NCI-H1092 treated with DMSO at 0.1 percent for 48 hours (cell line): ENCODE data around the gene TSC1.

Experiments
- DNase-seq: peaks from one replicate; lab custom pipeline; 2025; lab: John Stamatoyannopoulos, UW

The TSC1 gene

DNA sequence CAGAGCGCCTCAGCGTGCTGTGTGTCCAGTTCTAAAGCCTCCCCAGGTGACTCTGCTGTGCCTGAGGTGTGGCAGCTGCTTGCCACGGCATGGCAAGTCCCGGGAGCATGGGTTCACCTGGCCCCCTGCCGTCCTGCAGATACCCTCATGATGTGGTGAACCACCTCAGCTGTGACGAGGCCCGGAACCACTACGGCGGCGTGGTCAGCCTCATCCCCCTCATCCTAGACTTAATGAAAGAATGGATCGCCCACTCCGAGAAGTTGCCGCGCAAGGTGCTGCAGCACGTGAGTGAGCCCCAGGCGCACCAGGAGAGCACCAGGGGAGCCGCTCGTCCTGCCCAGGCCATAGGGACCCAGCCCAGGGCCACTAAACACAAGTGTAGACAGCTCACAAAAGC, 56.3 kb downstream of the TSC1 start:
- no peak for DNase-seq

DNA sequence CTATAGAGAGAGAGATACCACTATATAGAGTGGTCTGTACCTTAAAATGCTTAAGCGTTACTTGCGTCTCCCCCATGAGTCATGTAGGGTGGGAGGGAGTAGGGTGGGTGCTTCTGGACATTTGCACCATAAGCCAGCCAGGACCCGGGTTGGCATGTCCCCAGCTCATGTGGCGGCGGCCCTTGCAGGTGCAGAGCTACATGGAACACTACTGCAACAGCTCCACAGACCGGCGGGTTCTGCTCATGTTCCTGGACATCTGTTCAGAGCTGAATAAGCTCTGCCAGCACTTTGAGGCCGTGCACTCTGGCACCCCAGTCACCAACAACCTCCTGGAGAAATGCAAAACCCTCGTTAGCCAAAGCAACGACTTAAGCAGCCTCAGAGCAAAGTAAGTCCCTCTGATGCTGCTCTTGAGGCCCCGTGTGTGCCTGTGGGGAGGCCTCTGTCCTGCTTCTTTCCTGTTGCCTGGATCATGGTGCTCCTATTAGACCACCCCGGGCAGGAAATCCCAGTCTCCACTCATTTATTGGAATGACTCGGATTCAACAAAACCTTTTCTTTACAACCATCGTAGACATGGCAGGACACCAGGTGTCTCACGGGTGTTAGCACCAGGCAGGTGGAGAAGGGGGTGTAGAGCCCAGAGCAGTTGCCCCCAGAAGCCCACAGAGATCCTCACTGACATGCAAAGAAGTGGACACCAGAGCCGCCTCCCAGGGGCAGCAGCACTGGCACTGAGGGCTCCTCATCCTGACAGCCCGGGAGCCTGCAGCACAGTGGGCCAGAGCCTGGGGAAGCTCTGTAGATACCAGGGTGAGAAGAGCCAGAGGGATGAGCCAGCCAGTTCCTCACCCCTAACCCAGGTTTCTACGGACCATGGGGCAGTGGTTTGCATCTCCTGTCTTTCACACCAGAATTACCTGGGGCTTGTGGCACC, 57.0 kb downstream of the TSC1 start:
- DNase-seq: no peak

DNA sequence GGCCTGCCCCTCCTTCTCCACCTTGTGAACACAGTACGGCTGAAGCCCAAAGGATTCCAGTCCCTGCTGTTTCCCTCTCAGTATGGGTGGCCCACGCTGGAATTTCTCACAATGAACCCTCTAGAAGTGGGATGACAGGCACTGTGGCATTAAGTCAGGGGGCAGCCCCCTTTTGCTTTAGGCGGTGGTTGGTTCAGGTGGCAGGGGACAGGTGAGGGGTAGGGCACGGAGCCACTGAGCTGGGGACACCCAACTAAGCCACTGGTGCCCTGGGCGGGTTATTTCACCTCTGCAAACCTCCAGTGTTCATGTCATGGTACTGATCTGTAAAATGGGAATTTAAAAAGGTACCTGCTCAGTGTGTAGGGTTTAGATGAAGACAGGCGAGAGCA, 58.1 kb downstream of the TSC1 start:
- no peak for DNase-seq

DNA sequence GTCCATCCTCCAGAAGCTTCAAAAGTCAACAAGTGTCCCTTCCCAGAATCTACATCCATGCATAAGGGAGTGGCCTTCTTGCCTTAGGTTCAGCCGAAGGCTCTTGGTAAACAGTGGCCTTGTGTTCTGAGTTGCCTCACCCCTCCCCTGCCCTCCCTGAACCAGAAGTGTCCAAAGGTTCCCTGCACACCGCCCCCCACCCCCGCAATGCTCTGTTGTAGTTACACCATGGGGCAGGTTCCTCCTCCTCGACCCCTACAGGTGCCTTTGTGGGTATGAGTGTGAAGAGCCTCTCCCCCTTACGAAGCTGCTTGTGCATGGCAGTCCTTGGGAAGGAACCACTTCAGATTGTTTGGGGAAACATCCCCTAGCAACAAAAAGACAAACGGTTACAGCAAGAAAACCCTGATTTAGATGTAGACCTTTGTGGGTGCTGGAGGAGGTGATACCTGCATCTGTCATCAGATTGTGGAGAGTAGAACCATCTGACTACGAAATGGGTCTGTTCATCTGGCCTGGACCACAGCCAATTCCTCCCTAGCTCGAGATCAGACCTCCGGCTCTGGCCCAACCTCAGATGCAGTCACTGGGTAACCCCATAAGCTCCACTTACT, 58.6 kb downstream of the TSC1 start:
- no peak for DNase-seq

DNA sequence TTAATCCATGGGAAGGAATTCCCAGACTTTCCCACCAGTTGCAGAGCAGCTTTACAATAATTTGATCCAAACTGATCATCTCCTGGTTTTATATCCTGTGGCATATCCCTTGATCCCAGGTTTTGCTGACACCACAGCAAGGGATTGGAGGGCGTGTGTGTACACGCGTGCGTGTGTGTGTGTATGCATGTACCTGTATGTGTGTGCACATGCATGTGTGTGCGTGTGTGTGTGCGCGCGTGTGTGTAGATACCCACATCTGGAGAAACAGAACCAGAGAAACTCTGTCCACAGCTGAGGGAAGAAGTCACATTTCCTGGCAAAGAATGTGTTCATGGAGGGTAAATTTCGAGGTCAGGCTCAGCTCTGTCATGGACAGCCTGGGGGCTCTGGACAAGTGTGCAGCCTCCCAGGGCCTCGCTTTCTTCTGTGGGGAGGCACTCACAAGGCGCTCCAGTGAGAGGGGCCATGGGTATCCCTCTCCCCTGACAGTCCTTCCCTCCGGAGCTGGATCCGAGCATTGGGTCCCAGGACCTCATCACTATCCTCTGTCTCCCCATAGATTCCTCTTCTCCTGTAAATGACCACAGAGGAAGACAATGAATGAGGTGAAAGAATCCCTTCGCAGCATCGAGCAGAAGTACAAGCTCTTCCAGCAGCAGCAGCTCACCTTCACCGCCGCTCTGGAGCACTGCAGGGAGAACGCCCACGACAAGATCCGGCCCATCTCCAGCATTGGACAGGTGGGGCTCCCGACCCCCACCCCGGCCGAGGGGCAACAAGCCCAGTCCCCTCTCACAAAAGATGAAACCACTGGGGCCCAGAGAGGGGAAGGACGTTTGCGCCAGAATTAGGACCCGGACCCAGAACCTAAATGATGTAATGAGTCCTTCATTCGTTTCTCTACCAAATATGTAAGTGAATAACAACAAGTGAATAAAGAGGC, 60.8 kb downstream of the TSC1 start:
- no peak for DNase-seq

DNA sequence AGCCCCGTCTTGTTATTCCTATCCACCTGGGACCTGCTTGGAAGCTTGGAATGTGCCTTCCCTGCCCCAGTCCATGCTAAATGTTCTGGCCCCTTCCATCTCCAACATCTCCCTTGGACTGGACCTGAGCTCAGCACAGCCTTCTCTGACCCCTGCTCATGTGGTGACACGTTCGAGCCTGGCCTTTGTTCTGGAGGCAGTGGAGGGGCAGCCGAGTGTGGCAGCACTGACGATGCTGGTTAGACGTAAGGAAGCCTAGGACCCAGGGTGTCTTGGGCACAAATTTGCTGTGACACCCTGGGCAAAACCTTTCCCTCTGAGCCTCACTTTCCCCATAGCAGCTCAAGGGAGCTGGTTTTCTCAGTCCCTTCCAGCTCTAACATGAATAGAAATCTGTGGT, 61.8 kb downstream of the TSC1 start:
- no peak for DNase-seq

DNA sequence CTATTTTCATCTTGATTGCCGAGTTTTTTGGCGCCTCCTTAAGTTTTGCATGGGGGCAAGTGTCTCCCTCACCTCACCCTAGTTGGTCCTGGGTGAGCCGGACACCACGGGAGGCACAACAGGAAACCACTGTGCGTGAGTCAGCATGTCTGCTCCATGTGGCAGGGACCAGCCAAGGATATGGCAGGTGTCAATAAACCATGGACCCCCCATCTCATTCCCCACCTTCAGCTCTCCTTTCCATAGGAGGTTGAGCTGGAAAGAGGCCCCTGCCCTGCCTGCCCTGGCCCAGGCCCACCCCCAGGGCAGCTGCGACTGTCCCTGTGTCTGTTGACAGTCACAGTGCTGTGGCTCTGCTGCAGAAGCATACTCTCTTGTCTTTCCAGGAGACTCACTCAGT, 62.6 kb downstream of the TSC1 start:
- DNase-seq: no peak

DNA sequence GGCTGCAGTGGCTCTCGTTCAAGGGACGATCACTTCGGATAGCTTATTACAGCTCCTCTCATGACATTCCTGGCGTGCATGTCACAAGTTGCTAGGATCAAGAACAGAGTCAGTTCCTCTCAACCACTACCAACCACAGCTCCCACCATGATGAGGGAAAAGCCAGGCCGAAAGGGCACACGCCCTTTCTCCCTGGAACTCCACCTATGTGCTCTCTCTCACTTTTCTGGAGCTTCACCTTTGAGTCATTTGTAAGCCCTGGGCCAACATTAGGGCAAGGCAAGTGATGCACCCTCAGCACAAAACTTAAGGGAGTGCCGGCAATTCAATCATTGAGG, 64.1 kb downstream of the TSC1 start:
- no peak for DNase-seq

DNA sequence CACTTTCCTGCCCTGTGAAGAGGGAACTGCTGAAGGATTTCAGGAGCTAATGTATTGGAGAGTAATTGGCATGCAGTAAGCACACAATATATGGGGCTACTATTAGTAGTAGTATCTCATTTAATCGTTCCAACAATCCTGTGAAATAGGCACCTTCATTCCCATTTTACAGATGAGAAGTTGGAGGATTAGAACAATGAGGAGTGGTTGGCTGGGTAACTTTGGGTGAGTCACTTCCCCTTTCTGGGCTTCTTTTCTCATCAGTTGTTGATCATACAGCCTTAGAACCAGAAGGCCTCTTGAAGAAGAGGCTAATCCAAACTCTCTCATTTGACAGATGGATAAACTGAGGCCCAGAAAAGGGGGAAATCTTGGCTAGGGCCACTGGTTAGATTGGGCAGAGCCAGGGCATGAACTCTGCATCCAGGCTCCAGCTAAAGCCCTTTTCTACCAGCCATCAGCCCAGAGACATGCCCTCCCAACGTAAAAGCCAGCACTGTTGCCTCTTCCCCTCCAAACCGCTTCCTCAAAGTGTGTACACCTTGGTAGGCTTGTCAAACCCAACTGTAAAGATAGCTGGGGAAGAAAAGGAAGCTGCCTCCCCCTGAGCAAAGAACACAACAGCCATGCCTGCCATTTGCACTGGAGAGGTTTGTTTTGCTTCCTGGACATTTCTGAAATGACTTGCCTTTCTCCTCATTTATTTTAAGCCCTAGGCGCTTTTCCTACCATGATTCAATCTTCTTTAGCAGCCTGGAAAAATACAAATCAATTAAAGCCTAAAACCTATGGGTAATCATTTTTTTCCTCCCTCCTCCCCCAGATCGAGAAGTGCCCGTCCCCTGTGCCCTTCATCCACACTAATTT, 64.7 kb downstream of the TSC1 start:
- DNase-seq: no peak

DNA sequence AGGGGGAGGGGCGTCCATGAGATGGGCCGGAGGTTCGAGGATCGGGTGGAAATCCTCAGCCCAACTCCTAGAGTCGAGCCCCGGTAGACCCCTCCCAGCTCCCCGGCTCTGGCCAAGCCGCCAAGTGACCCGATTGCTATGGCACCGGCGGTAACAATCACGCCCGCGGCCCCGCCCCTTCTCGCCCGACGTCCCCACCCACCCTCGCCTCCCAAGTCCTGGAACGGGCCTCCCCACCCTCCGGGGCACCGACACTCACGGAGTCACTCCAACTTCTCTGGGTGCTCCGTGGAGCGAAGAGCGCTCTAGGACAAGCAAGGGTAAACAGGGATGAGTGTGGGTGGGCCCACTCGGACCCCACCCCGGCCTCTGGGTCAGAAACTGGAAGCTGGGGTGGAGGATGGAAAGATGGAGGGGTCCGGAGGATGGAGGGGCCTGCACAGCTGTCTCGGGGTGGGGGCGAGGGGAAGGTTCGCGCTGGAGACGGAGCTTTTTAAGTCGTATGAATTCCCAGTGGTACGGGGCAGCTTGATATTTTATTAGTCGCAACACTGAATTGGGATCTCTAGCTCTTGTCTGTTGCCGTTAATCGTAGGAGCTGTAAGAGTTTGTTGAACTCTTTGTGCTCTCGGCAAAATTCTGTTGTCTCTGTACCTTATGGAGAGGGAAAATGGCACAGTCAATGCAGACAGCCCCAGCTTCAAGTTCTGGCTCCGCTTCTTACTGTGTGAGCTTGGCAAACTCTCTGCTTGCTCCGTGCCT, 65.5 kb downstream of the TSC1 start, which contains the start of gene SPACA9:
Gene SPACA9, plus strand, starts transcription at position 204 of the 762 bp plus-strand sequence. CDS start 5,050 bp downstream, outside the sequence.
- no peak for DNase-seq

DNA sequence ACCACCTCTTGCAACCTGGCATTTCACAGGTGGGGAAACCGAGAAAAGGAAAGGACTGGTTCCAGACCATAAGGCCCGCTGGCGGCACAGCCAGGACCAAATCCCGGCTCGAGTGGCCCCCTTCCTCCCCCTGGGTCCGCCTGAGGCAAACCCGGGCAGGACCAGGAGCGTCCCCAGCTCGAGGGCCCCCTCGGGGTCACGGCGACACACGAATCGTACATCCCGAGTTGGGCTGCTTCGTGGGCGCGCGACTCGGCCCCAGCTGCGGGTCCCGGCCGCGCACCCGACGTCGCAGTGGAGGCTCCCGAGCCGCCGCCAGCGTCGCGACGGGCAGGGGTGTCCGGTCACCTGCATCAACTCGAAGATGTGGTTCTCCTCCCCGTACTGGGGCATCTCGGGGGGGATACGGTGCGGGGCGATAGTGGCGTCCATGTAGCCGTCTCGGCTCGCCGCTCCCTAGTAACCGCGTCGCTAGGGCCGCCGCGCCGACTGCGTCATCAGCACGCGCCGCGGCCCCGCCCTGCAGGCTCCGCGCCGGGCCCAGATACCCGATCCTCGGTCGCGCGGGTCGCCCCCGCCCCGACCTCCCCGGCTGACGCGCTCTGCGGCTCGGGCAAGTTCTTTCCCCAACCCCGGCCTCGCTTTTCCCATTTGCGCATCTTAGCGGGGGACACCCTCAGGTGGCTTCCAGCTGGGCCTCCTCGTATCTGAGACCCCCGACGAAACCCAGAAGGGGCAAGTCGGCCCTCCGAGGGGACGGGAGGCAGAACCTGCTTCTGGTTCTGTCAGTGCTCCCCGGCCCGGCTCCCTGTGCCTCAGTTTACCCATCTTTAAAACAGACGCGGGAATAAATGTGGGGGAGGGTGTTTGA, 66.4 kb downstream of the TSC1 start, which contains the start of gene AK8:
Gene AK8, minus strand, starts transcription at position 461 of the 871 bp plus-strand sequence. Its CDS starts 29 bp downstream, at position 432.
- peak; percentile 56 for DNase-seq

DNA sequence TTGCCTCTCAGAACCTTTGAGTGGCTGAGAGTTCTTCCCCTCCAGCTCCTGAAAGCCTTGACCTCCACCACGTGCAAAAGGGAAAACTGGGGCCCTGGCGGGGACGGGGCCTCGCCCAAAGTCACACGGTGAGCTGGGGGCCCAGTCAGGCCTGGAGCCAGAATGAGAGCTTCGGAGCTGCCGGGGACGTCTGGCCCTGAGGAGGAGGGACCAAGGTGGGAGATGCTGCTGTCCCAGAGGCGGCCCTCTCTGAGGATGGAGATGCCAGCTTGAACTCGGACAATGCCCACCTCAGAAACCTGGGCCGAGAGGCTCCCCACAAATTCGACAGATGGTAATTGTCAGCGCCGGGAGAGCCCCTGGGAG, 67.0 kb downstream of the TSC1 start:
- no peak for DNase-seq

DNA sequence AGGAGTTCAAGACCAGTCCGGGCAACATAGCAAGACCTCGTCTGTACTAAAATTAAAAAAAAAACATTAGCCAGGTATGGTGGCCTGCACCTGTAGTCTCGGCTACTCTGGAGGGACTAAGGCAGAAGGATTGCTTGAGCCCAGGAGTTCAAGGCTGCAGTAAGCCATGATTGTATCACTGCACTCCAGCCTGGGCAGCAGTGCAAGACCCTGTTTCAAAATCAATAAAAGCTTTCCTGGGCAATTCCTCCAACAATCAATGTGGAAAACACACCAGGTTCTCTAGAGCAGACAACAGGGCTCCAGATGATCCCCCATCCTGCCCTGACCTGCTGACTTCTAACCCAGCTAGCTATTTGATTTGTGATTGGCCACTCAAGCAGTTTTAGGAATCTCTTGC, 67.6 kb downstream of the TSC1 start:
- no peak for DNase-seq

DNA sequence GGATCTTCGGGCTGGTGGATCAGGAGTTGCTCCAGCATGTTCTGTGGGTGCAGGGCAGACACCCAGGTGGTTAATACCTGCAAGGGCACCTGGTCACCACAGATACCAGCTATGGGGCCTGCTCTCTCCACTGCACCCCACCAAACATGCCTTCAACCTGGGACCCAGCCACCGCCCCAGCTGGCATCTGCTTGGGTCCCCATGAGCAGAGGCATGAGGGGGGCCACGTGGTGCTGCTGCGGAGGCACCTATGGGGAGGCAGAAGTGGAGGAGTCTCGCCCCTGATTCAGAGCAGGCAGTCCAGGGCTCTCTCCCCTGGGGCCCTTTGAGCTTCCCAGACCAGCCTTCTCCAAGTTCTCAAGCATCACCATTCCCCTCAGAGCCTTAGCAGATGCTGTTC, 69.3 kb downstream of the TSC1 start:
- DNase-seq: no peak

DNA sequence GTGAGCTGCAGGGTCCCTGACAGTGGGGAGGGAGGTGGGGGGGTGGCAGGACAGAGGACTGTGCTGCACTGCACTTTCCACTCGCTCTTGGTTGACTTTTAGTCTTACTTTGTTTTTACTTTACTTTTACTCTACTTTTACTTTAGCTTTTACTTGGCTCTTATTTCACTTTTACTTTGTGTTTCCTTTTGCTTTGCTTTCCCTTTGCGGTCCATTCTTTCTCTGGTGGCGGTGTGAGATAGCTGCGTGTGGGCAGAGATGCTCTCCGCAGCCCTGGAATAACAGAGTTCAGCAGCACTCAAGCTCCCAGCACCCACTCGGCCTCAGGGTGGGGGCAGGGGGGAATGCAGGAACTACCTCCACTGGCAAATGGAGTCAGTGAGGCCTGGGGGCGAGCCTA, 71.0 kb downstream of the TSC1 start:
- no peak for DNase-seq

DNA sequence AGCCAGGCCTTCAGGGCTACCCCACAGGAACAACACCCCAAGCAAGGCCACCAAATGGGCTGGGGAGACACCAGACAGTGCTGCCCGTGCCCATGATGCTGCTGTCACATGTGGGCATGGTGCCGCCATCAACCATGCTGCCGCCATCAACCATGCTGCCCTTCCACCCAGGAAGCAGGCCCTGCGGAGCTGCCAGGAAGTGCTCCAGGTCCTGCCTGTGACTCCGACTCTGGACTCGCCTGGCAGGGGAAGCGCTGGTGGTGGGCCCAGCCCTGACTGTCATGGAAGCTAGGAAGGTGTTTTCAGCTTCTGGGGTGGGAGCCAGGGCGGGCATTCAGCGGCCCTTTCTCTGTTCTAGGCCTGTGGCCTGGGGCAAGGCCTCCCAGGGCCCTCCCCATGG, 75.2 kb downstream of the TSC1 start:
- DNase-seq: no peak

DNA sequence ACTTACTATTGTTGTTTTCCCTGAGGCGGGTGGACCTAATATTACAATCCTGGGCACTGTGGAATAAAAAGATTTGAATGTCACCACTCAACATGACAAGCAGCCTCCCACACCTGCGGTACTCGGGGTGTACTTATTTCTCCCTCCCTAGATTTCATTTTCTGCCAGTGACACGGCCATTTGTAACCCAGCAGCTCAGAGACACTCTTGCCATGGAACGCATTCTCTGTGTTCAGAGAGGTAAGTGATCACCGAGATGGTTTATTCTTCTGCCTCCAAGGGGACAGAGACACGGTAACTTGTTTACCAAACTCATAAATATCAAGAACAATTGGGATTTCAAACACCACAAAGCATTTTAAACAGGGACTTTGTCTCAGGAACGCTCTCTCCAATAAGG, 77.5 kb downstream of the TSC1 start:
- no peak for DNase-seq

DNA sequence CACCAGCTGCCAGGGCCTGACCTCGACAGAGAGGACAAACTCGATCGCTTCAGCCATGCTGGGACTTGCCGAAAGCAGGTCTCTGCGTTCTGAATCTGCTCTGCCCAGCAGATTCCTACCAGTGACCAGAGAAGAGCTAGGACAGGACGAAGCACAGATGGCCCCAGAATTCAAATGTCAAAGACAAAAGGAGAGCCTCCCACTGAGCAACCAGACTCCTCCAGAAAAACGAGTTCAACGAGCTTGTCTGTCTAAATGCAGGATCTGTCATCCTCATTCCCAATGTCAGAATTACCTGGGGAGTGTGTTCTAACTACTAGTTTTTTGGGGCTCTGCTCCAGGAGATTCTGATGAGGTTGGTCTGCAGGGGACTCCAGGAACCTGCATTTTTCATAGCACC, 79.7 kb downstream of the TSC1 start:
- no peak for DNase-seq

DNA sequence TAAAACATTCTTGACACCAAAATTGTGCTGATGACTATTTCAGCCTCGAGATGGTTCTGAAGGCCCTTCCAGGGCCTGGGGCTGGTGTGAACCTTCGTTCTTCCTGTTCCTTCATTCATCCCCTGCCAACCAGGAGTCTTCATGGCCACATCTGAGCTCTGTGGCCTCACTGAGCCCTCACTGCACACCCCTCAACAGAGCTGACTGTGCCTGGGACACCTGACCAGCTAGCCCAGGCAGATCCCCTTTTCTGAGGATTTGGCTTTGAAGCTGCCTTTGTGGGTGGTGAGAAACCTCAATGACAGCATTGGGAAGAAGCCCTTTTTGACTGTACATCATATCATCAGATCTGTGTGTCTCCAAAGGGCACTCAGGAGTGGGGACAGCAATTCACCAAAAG, 80.1 kb downstream of the TSC1 start:
- no peak for DNase-seq

DNA sequence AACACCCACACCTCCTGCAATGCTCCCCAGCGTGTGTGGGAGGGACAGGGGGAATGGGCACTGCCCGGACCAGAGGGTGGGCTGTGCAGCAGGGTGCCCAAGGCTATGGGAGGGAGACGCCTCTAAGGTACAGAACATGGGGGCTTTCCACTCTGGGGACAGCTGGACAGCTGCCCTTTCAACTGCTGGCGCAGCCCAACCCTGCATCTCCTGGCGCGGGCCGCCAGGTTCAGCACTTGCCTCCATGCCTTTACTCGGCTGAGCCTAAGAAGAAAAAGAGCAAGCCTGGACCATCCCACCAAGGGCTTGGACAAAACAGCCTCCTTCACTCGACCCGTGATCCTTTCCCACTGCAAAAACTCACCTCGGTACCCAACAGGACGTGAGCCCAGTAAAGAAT, 81.3 kb downstream of the TSC1 start:
- DNase-seq: no peak
